ENCODE measurements around the gene NINJ1.
"Not testable (repeated sequence)": the region's sequence is repeated elsewhere in the genome, so short reads cannot be mapped to it uniquely, and the experiment has no call there.

Gene NINJ1

GRCh38 chr9:93146696-93147095, 12.6 kb upstream of the NINJ1 start:
- not testable (repeated sequence) for H3K27ac Mint-ChIP-seq, H3K36me3 Mint-ChIP-seq, H3K4me3 Mint-ChIP-seq, H3K9me3 Mint-ChIP-seq, H3K27me3 Mint-ChIP-seq, ATAC-seq
- H3K4me1 Mint-ChIP-seq, result peaks cover 21% of the 10 kb centered on the region

- Mint-ChIP-seq H3K27ac (peak overlapping the region; percentile 71), H3K4me1 (peaks cover 21% of the 10 kb centered on the region), H3K36me3 (no peaks in the 10 kb centered on the region), H3K27me3 (no peaks in the 10 kb centered on the region), H3K9me3 (peaks cover 4% of the 10 kb centered on the region), H3K4me3 (no peak overlapping the region)
- ATAC-seq, result peak; percentile 71
Measured at GRCh38 chr9:93143830-93144530, 9.9 kb upstream of the NINJ1 start.

- ATAC-seq, result no peak
- Mint-ChIP-seq H3K36me3 (no peaks in the 10 kb centered on the region), H3K4me1 (peaks cover 38% of the 10 kb centered on the region), H3K27ac (no peak overlapping the region), H3K27me3 (no peaks in the 10 kb centered on the region), H3K9me3 (peaks cover 6% of the 10 kb centered on the region), H3K4me3 (no peak overlapping the region)
Measured at GRCh38 chr9:93141771-93142483, 7.9 kb upstream of the NINJ1 start.

GRCh38 chr9:93139365-93140182, 5.5 kb upstream of the NINJ1 start:
- H3K36me3 Mint-ChIP-seq, result no peaks in the 10 kb centered on the region
- peak overlapping the region; percentile 68 for H3K27ac Mint-ChIP-seq
- ATAC-seq, result no peak
- no peaks in the 10 kb centered on the region for H3K27me3 Mint-ChIP-seq
- peaks cover 3% of the 10 kb centered on the region for H3K9me3 Mint-ChIP-seq
- no peak overlapping the region for H3K4me3 Mint-ChIP-seq
- H3K4me1 Mint-ChIP-seq, result peaks cover 50% of the 10 kb centered on the region

DNA sequence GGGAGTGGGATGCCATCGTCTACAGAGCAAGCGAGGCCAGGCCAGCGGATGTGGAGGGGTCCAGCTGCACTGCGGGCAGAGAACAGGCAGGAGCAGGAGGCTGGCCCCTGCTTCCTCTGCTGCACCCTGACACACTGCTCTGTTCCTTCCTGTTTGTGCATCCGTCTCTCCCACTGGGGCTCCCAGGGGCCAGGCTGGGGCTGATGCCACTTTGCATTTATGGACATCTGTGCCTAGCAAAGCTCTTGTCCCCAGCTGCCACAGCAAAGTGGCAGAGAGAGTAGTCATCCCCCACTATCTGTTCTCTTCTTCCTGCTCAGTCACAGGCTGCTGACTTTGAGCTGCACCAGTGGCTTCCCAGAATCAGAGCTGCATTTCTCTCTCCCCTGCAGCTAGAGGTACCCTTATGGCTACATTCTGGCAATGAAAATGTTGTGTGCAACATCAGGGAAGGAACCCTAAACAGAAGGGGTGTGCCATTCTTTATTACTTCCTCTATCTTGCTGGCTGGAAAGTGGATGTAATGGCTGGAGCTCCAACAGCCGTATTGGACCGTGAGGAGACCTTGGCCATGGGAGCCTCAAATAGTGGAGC, 4.2 kb upstream of the NINJ1 start:
- H3K9me3 Mint-ChIP-seq, result peaks cover 3% of the 10 kb centered on the region
- peak overlapping the region; percentile 31 for H3K27ac Mint-ChIP-seq
- no peak overlapping the region for H3K4me3 Mint-ChIP-seq
- H3K36me3 Mint-ChIP-seq, result no peaks in the 10 kb centered on the region
- H3K4me1 Mint-ChIP-seq, result peaks cover 44% of the 10 kb centered on the region
- ATAC-seq, result peak; percentile 14
- no peaks in the 10 kb centered on the region for H3K27me3 Mint-ChIP-seq

DNA sequence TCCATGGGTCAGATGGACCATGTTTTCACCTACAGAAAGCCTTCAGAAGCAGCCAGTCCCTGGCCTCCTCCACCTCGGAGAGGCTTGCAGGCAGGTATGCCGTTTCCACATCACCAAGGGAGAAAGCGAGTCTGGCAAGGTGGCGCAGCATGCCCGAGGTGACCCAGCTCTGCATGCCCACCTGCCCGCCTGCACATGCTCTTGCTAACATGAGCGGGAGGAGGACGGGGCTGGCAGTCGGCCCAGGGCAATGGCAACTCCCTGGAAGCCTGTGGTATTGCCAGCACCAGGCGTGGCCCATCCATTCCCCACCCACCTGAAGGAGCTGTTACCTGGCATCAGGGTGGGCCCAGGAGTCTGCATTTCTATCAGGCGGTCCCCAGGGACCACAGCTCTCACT, 3.3 kb upstream of the NINJ1 start:
- ATAC-seq, result no peak
- H3K36me3 Mint-ChIP-seq, result peaks cover 7% of the 10 kb centered on the region
- no peak overlapping the region for H3K4me3 Mint-ChIP-seq
- peak overlapping the region; percentile 31 for H3K27ac Mint-ChIP-seq
- peaks cover 51% of the 10 kb centered on the region for H3K4me1 Mint-ChIP-seq
- H3K27me3 Mint-ChIP-seq, result no peaks in the 10 kb centered on the region
- H3K9me3 Mint-ChIP-seq, result peaks cover 3% of the 10 kb centered on the region

GRCh38 chr9:93136011-93136440, 2.0 kb upstream of the NINJ1 start:
- Mint-ChIP-seq H3K27me3 (no peaks in the 10 kb centered on the region), H3K4me1 (peaks cover 61% of the 10 kb centered on the region), H3K27ac (peak overlapping the region; percentile 93), H3K4me3 (no peak overlapping the region), H3K36me3 (peaks cover 7% of the 10 kb centered on the region), H3K9me3 (peaks cover 3% of the 10 kb centered on the region)
- ATAC-seq, result no peak

- Mint-ChIP-seq H3K4me1 (peaks cover 70% of the 10 kb centered on the region), H3K27ac (peak overlapping the region; percentile 93), H3K4me3 (peak overlapping the region; percentile 94), H3K36me3 (peaks cover 13% of the 10 kb centered on the region), H3K9me3 (peaks cover 3% of the 10 kb centered on the region), H3K27me3 (no peaks in the 10 kb centered on the region)
- ATAC-seq, result peak; percentile 29
Measured at GRCh38 chr9:93134740-93135444, 841 bp upstream of the NINJ1 start.

DNA sequence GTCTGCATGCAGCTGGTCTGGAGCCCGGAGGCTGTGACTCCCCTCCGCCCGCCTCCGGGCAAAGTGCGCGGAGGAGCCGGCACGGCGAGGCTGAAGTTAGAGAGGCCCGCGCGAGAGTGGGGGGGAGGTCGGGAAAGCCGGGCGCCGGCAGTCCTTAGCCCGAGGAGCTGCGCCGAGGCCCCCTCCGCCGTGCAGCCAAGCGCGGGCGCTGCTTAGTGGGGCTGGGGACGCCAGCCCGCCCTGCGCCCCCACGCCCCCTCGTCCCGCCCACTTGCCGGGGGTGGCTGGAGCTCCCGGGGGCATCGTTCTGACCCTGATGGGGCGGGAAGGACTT, 403 bp downstream of the NINJ1 start:
- H3K4me3 Mint-ChIP-seq, result peak overlapping the region; percentile 94
- ATAC-seq, result peak; percentile 65
- H3K9me3 Mint-ChIP-seq, result peaks cover 3% of the 10 kb centered on the region
- peaks cover 70% of the 10 kb centered on the region for H3K4me1 Mint-ChIP-seq
- H3K27ac Mint-ChIP-seq, result peak overlapping the region; percentile 93
- no peaks in the 10 kb centered on the region for H3K27me3 Mint-ChIP-seq
- peaks cover 13% of the 10 kb centered on the region for H3K36me3 Mint-ChIP-seq

GRCh38 chr9:93132946-93133680, 938 bp downstream of the NINJ1 start:
- H3K9me3 Mint-ChIP-seq, result no peaks in the 10 kb centered on the region
- H3K27me3 Mint-ChIP-seq, result no peaks in the 10 kb centered on the region
- no peak for ATAC-seq
- peak overlapping the region; percentile 94 for H3K4me3 Mint-ChIP-seq
- peaks cover 70% of the 10 kb centered on the region for H3K4me1 Mint-ChIP-seq
- H3K27ac Mint-ChIP-seq, result peak overlapping the region; percentile 93
- H3K36me3 Mint-ChIP-seq, result peaks cover 13% of the 10 kb centered on the region

- Mint-ChIP-seq H3K9me3 (no peaks in the 10 kb centered on the region), H3K27me3 (no peaks in the 10 kb centered on the region), H3K36me3 (peaks cover 13% of the 10 kb centered on the region), H3K4me3 (peak overlapping the region; percentile 94), H3K27ac (peak overlapping the region; percentile 93), H3K4me1 (peaks cover 70% of the 10 kb centered on the region)
- ATAC-seq, result no peak
Measured at GRCh38 chr9:93132287-93132927, 1.6 kb downstream of the NINJ1 start.

DNA sequence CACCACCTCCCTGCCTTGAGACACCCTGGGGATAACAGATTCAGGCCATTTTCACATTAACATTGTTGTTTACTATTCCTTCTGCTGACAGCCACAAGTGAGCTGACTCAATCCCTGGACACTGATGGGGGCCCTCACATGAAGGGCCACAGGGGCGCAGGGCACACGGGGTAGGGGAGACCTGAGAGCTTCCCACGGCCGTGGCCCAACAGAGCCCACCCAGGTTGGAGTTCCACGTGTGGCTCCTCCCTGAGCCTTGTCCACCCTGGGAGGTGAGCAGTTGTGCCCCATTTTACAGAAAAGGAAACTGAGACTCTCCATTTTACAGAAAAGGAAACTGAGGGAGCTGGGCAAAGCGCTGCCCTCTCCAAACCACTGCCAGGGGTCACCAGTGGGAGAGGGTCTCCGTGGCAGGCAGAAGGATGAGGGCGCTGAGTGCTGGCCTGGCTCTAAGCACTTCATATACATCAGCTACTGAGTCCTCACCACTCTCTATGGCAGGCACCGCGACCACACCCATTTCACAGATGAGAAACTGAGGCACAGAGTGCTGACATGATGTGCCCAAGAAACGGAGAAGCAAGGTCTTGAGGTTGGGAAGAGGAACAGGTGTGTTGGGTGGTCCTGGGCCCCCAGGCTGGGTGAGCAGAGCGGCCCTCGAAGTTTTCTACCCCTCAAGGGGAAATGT, 2.3 kb downstream of the NINJ1 start:
- Mint-ChIP-seq H3K27ac (peak overlapping the region; percentile 93), H3K27me3 (no peaks in the 10 kb centered on the region), H3K4me1 (peaks cover 71% of the 10 kb centered on the region)

DNA sequence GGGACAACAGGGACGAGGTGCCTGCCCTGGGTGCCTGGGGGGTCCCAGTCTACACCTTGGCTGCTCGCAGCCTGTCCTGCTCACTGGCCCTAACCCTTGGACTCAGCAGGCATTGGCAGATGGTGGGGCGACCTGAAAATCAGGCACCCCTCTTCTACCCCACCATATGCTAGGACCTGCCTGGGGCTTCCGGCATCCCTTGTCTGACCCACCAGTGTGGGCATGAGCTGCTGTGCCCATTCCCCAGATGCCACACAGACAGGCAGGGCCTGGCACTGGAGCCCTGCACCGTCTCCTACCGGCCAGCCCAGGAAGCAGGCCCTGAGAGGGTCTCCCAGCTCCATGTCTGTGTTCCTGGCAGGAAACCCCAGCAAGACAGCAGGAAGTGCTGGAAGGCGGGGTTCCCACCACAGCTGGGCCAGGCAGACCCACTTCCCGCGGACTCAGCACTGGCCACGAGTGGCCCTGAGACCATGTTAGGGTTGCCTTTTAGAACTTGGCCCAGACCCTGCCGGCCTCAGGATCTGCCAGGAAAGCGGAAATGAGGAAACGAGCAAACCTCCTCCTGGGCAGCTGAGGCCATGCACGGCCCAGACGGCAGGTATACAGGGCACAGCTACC, 3.1 kb downstream of the NINJ1 start:
- peaks cover 70% of the 10 kb centered on the region for H3K4me1 Mint-ChIP-seq
- no peak overlapping the region for H3K4me3 Mint-ChIP-seq
- peak overlapping the region; percentile 93 for H3K27ac Mint-ChIP-seq
- no peaks in the 10 kb centered on the region for H3K9me3 Mint-ChIP-seq
- H3K27me3 Mint-ChIP-seq, result no peaks in the 10 kb centered on the region
- peaks cover 18% of the 10 kb centered on the region for H3K36me3 Mint-ChIP-seq
- ATAC-seq, result no peak

More for the DNA sequence above, 2.3 kb downstream of the NINJ1 start:
- ATAC-seq, result no peak
- H3K9me3 Mint-ChIP-seq, result no peaks in the 10 kb centered on the region
- peaks cover 13% of the 10 kb centered on the region for H3K36me3 Mint-ChIP-seq
- peak overlapping the region; percentile 94 for H3K4me3 Mint-ChIP-seq

Data from stimulated activated memory B cell treated with anti-CD40 and anti-IgM and Interleukin-4, amounts not matched to agents 10 μg/mL and 1 μg/mL and 100 μg/mL, for 72 hours (primary cell).